ENCODE data around the gene TARBP1. TPM values are rescaled to one million over a fixed set of nuclear protein-coding genes. Genes with fewer than 3 reads are reported as not detected.

TARBP1 gene
- total and polyA plus RNA-seq, 2 donors (not counting 1 experiment from before 2014, with no cell fraction given) = 35.4 to 71.5 TPM

DNA sequence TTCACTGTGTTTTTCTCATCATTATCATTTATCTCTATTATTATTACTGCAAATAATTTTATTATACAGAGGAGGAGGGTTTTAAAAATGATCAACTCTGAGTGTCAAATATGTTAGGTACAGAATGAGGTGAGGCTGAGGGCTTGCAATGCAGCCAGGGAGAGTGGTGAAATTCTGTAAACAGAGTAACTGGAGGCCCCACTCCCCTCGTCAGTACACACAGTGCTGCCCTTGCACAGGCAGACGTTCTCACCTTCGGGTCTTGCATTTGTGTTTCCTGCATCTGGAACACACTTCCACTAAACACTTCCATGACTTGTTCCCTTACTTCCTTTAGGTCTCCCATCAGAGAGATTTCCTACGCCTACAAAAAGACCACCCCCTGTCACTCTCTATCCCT is 130.0 kb downstream of the TARBP1 start:
- Histone ChIP-seq H4K20me1 (ENCODE audit: control insufficient read depth, insufficient read depth, low read length, poor library complexity, severe bottlenecking) (no peaks in the 10 kb centered on the region), H3K9ac (ENCODE audit: low read length) (no peak overlapping the region), H3K79me2 (ENCODE audit: control insufficient read depth, insufficient read depth, low read length) (no peaks in the 10 kb centered on the region), H2AFZ (ENCODE audit: insufficient read depth, low read depth, low read length, poor library complexity, severe bottlenecking) (no peak overlapping the region), H3K4me2 (replicated peaks; ENCODE audit: low read depth, low read length, poor library complexity, severe bottlenecking) (no peak overlapping the region), H3K4me3 (ENCODE audit: control extremely low read depth in 1 of 5, extremely low read depth in 1 of 5, insufficient read depth in 1 of 5, low read depth in 2 of 5, low read length in 4 of 5) (no peak overlapping the region), H3K36me3 (replicated peaks in 1 of 2; ENCODE audit: control extremely low read depth in 1 of 2, control insufficient read depth in 1 of 2, extremely low read depth in 1 of 2, insufficient read depth in 2 of 2, low read length in 1 of 2) (no peaks in the 10 kb centered on the region), H3K9me3 (ENCODE audit: control extremely low read depth in 1 of 3, control insufficient read depth in 2 of 3, insufficient read depth in 1 of 3, low read length in 2 of 3) (peaks cover 0 to 3% (median 2%) of the 10 kb centered on the region in 3 donors), H3K27me3 (replicated peaks in 1 of 4; ENCODE audit: control extremely low read depth in 1 of 4, control insufficient read depth in 3 of 4, insufficient read depth in 4 of 4, low read length in 3 of 4) (peaks cover 0 to 11% (median 3%) of the 10 kb centered on the region in 4 experiments), H3K27ac (ENCODE audit: low read length in 2 of 2) (no peak overlapping the region), H3K4me1 (ENCODE audit: control insufficient read depth in 2 of 2, insufficient read depth in 2 of 2, low read length in 2 of 2) (no peaks in the 10 kb centered on the region)
- TF ChIP-seq, protein P1, sequence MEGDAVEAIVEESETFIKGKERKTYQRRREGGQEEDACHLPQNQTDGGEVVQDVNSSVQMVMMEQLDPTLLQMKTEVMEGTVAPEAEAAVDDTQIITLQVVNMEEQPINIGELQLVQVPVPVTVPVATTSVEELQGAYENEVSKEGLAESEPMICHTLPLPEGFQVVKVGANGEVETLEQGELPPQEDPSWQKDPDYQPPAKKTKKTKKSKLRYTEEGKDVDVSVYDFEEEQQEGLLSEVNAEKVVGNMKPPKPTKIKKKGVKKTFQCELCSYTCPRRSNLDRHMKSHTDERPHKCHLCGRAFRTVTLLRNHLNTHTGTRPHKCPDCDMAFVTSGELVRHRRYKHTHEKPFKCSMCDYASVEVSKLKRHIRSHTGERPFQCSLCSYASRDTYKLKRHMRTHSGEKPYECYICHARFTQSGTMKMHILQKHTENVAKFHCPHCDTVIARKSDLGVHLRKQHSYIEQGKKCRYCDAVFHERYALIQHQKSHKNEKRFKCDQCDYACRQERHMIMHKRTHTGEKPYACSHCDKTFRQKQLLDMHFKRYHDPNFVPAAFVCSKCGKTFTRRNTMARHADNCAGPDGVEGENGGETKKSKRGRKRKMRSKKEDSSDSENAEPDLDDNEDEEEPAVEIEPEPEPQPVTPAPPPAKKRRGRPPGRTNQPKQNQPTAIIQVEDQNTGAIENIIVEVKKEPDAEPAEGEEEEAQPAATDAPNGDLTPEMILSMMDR (IDR thresholded peaks at IDR 0.05) = no peak
- TF ChIP-seq EZH2 (IDR thresholded peaks at IDR 0.05; ENCODE audit: borderline replicate concordance, insufficient read depth, low read depth, low read length, poor library complexity, severe bottlenecking) = no peak
- peaks cover 34% of the 10 kb centered on the region for H3K27me3 Mint-ChIP-seq
- DNase-seq (no peak), ATAC-seq (ENCODE audit: low read depth) (no peak)
- H3K27ac Mint-ChIP-seq = no peak overlapping the region
- no peaks in the 10 kb centered on the region for H3K9me3 Mint-ChIP-seq (ENCODE audit: insufficient read depth)
- no peak overlapping the region for H3K4me3 Mint-ChIP-seq
- no peaks in the 10 kb centered on the region for H3K4me1 Mint-ChIP-seq
- WGBS (ENCODE audit: insufficient coverage) = 86% methylated on average over 3 of the region's 4 CpGs
- intact Hi-C loops (cut with micrococcal nuclease) = no loop called here
- POLR2A ChIA-PET = no interaction called here
- CTCF ChIA-PET = no interaction called here

GRCh38 chr1:234345237-234345636 is 133.7 kb downstream of the TARBP1 start:
- CTCF ChIA-PET = no interaction called here
- Histone ChIP-seq H3K27ac (ENCODE audit: low read length in 2 of 2) (no peak overlapping the region), H3K27me3 (replicated peaks in 1 of 4; ENCODE audit: control extremely low read depth in 1 of 4, control insufficient read depth in 3 of 4, insufficient read depth in 4 of 4, low read length in 3 of 4) (peaks cover 0 to 4% (median 1%) of the 10 kb centered on the region in 4 experiments), H3K4me2 (replicated peaks; ENCODE audit: low read depth, low read length, poor library complexity, severe bottlenecking) (no peak overlapping the region), H4K20me1 (ENCODE audit: control insufficient read depth, insufficient read depth, low read length, poor library complexity, severe bottlenecking) (no peaks in the 10 kb centered on the region), H3K4me3 (ENCODE audit: control extremely low read depth in 1 of 5, extremely low read depth in 1 of 5, insufficient read depth in 1 of 5, low read depth in 2 of 5, low read length in 4 of 5) (no peak overlapping the region), H2AFZ (ENCODE audit: insufficient read depth, low read depth, low read length, poor library complexity, severe bottlenecking) (no peak overlapping the region), H3K9ac (ENCODE audit: low read length) (no peak overlapping the region), H3K36me3 (replicated peaks in 1 of 2; ENCODE audit: control extremely low read depth in 1 of 2, control insufficient read depth in 1 of 2, extremely low read depth in 1 of 2, insufficient read depth in 2 of 2, low read length in 1 of 2) (no peaks in the 10 kb centered on the region), H3K4me1 (ENCODE audit: control insufficient read depth in 2 of 2, insufficient read depth in 2 of 2, low read length in 2 of 2) (no peaks in the 10 kb centered on the region), H3K79me2 (ENCODE audit: control insufficient read depth, insufficient read depth, low read length) (no peaks in the 10 kb centered on the region), H3K9me3 (ENCODE audit: control extremely low read depth in 1 of 3, control insufficient read depth in 2 of 3, insufficient read depth in 1 of 3, low read length in 2 of 3) (peaks cover 0 to 4% (median 2%) of the 10 kb centered on the region in 3 donors)
- TF ChIP-seq, protein P1 (IDR thresholded peaks at IDR 0.05) = no peak
- TF ChIP-seq EZH2 (IDR thresholded peaks at IDR 0.05; ENCODE audit: borderline replicate concordance, insufficient read depth, low read depth, low read length, poor library complexity, severe bottlenecking) = no peak
- peaks cover 16% of the 10 kb centered on the region for H3K27me3 Mint-ChIP-seq
- WGBS (ENCODE audit: insufficient coverage) = 100% methylated on average over 1 of the region's 1 CpG
- H3K4me3 Mint-ChIP-seq = no peak overlapping the region
- no peak for ATAC-seq (ENCODE audit: low read depth)
- H3K9me3 Mint-ChIP-seq (ENCODE audit: insufficient read depth) = peaks cover 5% of the 10 kb centered on the region
- POLR2A ChIA-PET = no interaction called here
- no peak overlapping the region for H3K27ac Mint-ChIP-seq
- DNase-seq = no peak
- intact Hi-C loops (cut with micrococcal nuclease) = no loop called here
- H3K4me1 Mint-ChIP-seq = no peaks in the 10 kb centered on the region
